K562 (cell line): Measurements from ENCODE around the gene GFI1B. TPM values are rescaled to one million over a fixed set of nuclear protein-coding genes. Genes with fewer than 3 reads are reported as not detected.

ENCODE experiments used
- ARHGAP35 ChIP-seq: fragments of 450-650 bp; IDR thresholded peaks from 2 replicates; pipeline ENCODE4 v1.6.1; 2018; ENCODE audit not compliant: partially characterized antibody
- ATF6 ChIP-seq: sonication (generic); formaldehyde crosslinking; IDR thresholded peaks from 2 replicates; pipeline ENCODE4 v1.4.0; 2020; ENCODE audit warnings: mild to moderate bottlenecking, missing genetic modification reagents
- BRF1 ChIP-seq: IDR thresholded peaks from 3 replicates; pipeline ENCODE4 v1.6.1; 2011; ENCODE audit warnings: borderline replicate concordance, mild to moderate bottlenecking; ENCODE audit not compliant: insufficient read length; ENCODE audit errors: extremely low read depth
- CREM ChIP-seq: IDR thresholded peaks from 2 replicates; pipeline ENCODE4 v1.6.1; 2014; ENCODE audit warnings: antibody characterized with exemption, low read depth
- FOXJ3 ChIP-seq: sonication (generic); formaldehyde crosslinking; IDR thresholded peaks from 2 replicates; pipeline ENCODE4 v1.4.0; 2020; ENCODE audit warnings: mild to moderate bottlenecking, missing genetic modification reagents
- GATAD2B ChIP-seq: fragments of 450-650 bp; IDR thresholded peaks from 2 replicates; pipeline ENCODE4 v1.6.1; 2017; ENCODE audit warnings: mild to moderate bottlenecking, borderline replicate concordance
- GTF2B ChIP-seq: IDR thresholded peaks from 2 replicates; pipeline ENCODE4 v1.6.1; 2011; ENCODE audit not compliant: insufficient read length; ENCODE audit errors: extremely low read depth
- GTF2F1 ChIP-seq: IDR thresholded peaks from 2 replicates; pipeline ENCODE4 v1.6.1; 2011; ENCODE audit warnings: low read depth, low read length, improper control_type of control experiment
- HNRNPL ChIP-seq: fragments of 200-400 bp; formaldehyde crosslinking; IDR thresholded peaks from 2 replicates; pipeline ENCODE4 v1.6.1; 2017; ENCODE audit warnings: low read depth, mild to moderate bottlenecking, low read length
- ID3 ChIP-seq, 2 experiments: fragments of 250-450 bp in 1 of 2; fragments of 450-650 bp in 1 of 2; sonication (Bioruptor Pico) in 1 of 2; IDR thresholded peaks; 2 replicates each; pipeline versions ENCODE4 v1.6.1 to v1.8.0; 2016 to 2021; ENCODE audit warnings: mild to moderate bottlenecking in 2 of 2, moderate library complexity in 2 of 2, missing compliant biosample characterization in 1 of 2, missing genetic modification characterization in 1 of 2
- PHF21A ChIP-seq: fragments of 450-650 bp; IDR thresholded peaks from 2 replicates; pipeline ENCODE4 v1.6.1; 2017; ENCODE audit warnings: low read depth, borderline replicate concordance
- PHF8 ChIP-seq: fragments of 200-600 bp; sonication (generic); IDR thresholded peaks from 2 replicates; pipeline ENCODE4 v1.6.1; 2012; ENCODE audit warnings: mixed run types, mild to moderate bottlenecking, inconsistent platforms, low read length, moderate library complexity, borderline replicate concordance
- PML ChIP-seq: IDR thresholded peaks from 2 replicates; pipeline ENCODE4 v1.6.1; 2012; ENCODE audit warnings: low read length, inconsistent platforms
- POLR3G ChIP-seq: IDR thresholded peaks from 2 replicates; pipeline ENCODE4 v1.6.1; 2011; ENCODE audit not compliant: insufficient read length, insufficient replicate concordance; ENCODE audit errors: extremely low read depth
- RAD51 ChIP-seq: fragments of 450-650 bp; IDR thresholded peaks from 2 replicates; pipeline ENCODE4 v1.7.1; 2016; ENCODE audit warnings: low read depth, mild to moderate bottlenecking, borderline replicate concordance
- SMC3 ChIP-seq: conservative IDR thresholded peaks from 2 replicates; pipeline ENCODE4 v1.6.1; 2011; ENCODE audit warnings: low read depth, low read length, improper control_type of control experiment; ENCODE audit not compliant: insufficient read depth
- TCF7L2 ChIP-seq: fragments of 150-350 bp; IDR thresholded peaks from 2 replicates; pipeline ENCODE4 v1.6.1; 2016; ENCODE audit warnings: low read depth, mild to moderate bottlenecking, low read length, moderate library complexity
- THRAP3 ChIP-seq: fragments of 450-650 bp; IDR thresholded peaks from 2 replicates; pipeline ENCODE4 v1.6.1; 2016; ENCODE audit warnings: mild to moderate bottlenecking, inconsistent platforms, borderline replicate concordance
- XRCC5 ChIP-seq: fragments of 200-400 bp; formaldehyde crosslinking; IDR thresholded peaks from 2 replicates; pipeline ENCODE4 v1.6.1; 2017; ENCODE audit warnings: low read depth, mild to moderate bottlenecking, low read length
- ZNF175 ChIP-seq: fragments of 200-800 bp; sonication (Bioruptor generic); IDR thresholded peaks from 2 replicates; pipeline ENCODE4 v1.6.1; 2016; ENCODE audit warnings: low read depth, mild to moderate bottlenecking, missing genetic modification characterization, missing compliant biosample characterization
- ZNF23 ChIP-seq: fragments of 250-450 bp; sonication (Bioruptor Pico); IDR thresholded peaks from 2 replicates; pipeline ENCODE4 v1.4.0; 2020; ENCODE audit warnings: mild to moderate bottlenecking
- ZNF3 ChIP-seq: fragments of 250-450 bp; sonication (Bioruptor Pico); IDR thresholded peaks from 2 replicates; pipeline ENCODE4 v1.5.0; 2021; ENCODE audit warnings: mild to moderate bottlenecking, moderate library complexity
- ZNF311 ChIP-seq: fragments of 250-450 bp; sonication (Bioruptor Pico); IDR thresholded peaks from 2 replicates; pipeline ENCODE4 v1.4.0; 2020; ENCODE audit warnings: mild to moderate bottlenecking, moderate library complexity
- ZNF444 ChIP-seq: fragments of 250-450 bp; sonication (Bioruptor Pico); IDR thresholded peaks from 2 replicates; pipeline ENCODE4 v1.4.0; 2020; ENCODE audit warnings: mild to moderate bottlenecking, moderate library complexity
- ZNF75A ChIP-seq: fragments of 450-650 bp; formaldehyde crosslinking; IDR thresholded peaks from 2 replicates; pipeline ENCODE4 v1.4.0; 2020; ENCODE audit warnings: mild to moderate bottlenecking
- ZNF76 ChIP-seq: fragments of 250-450 bp; sonication (Bioruptor Pico); IDR thresholded peaks from 2 replicates; pipeline ENCODE4 v1.4.0; 2020; ENCODE audit warnings: mild to moderate bottlenecking, moderate library complexity, borderline replicate concordance
- polyA plus RNA-seq, 8 experiments: library from polyadenylated mRNA; depleted of rRNA in 4 of 8; stranded (reverse) in 5 of 8; unstranded in 3 of 8; fragments of >200 nt; fragmentation: Nextera tagmentation in 2 of 8; fragmentation: Illumina TruSeq in 1 of 8; extraction: Ambion mirVana in 2 of 8; extraction: Trizol in 1 of 8; gene quantifications; 2 replicates each; pipeline versions ENCODE4 v1.2.1 to v1.2.3, GENCODE V29; 2011 to 2014; ENCODE audit warnings: inconsistent platforms in 1 of 8, missing spikeins in 1 of 8
- total RNA-seq, 7 experiments: library from RNA; depleted of rRNA in 6 of 7; stranded (reverse); fragments of >200 nt in 6 of 7; fragmentation: Illumina TruSeq in 2 of 7; extraction: Trizol in 2 of 7; gene quantifications; 2 replicates each; pipeline versions ENCODE4 v1.2.1 to v1.2.3, GENCODE V29; 2011 to 2021; ENCODE audit warnings: low replicate concordance in 1 of 7

The GFI1B gene
- total and polyA plus RNA-seq, 9 of the 15 experiments (the other 6 are each of a cell fraction or from before 2014, with no cell fraction given) = 8.0 to 75.7 (median 34.5) TPM

GRCh38 chr9:132998831-132999635, 20.5 kb downstream of the GFI1B start (continued):
- TF ChIP-seq GTF2F1 (no peak), ZNF3 (CRISPR knock-in tag) (no peak), GATAD2B (no peak), PHF21A (peak; percentile 73; the same call in 1 of the 2 replicates), ZNF75A (CRISPR knock-in tag) (no peak), ZNF76 (CRISPR knock-in tag) (no peak), ZNF23 (no peak), XRCC5 (no peak; the same call in 1 of the 2 replicates), RAD51 (no peak), PML (peak; percentile 86), ID3 (CRISPR knock-in tag; IDR thresholded peaks at IDR 0.05) (no peak), ID3 (tag; IDR thresholded peaks at IDR 0.05) (no peak), FOXJ3 (CRISPR knock-in tag) (no peak), BRF1 (no peak), POLR3G (no peak), ZNF175 (0 out of 2 replicates have a peak, but pooled peaks have one; percentile 39), ATF6 (no peak; the same call in 1 of the 2 replicates), TCF7L2 (no peak), CREM (peak; percentile 58; the same call in 1 of the 2 replicates), GTF2B (no peak), PHF8 (no peak), THRAP3 (no peak; the same call in 1 of the 2 replicates), ARHGAP35 (peak; percentile 9), SMC3 (no peak), ZNF311 (CRISPR knock-in tag) (peak; percentile 75), ZNF444 (CRISPR knock-in tag) (0 out of 2 replicates have a peak, but pooled peaks have one; percentile 28), HNRNPL (no peak)
